GM19023 (cell line): ENCODE measurements around the gene NTM.

Source experiments
- ATAC-seq: cut with Tn5 transposase; IDR thresholded peaks from one replicate; pipeline ENCODE4 v1.9.1; 2021; ENCODE audit warnings: mild to moderate bottlenecking, moderate library complexity; ENCODE audit not compliant: unreplicated experiment

NTM gene

DNA sequence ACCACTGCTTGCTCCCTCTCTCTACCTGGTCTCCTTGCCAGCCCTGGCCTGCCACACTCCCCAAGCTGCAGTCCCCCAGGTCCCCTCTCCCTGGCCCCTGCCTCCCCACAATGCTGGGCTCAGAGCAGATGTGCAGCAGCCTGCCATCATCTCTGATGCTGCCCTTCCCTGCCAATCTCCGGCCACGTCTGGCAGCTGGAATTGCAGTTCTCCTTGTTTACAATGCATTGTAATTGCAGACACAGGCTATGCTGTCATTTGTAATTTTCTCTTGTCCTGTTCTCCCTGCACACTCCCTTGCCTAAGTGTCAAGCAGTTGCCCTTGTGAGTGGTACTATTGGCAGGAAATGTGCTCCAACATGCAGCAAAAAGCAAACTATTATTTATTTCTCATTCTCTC lies 222.3 kb downstream of the NTM start:
- ATAC-seq = no peak

DNA sequence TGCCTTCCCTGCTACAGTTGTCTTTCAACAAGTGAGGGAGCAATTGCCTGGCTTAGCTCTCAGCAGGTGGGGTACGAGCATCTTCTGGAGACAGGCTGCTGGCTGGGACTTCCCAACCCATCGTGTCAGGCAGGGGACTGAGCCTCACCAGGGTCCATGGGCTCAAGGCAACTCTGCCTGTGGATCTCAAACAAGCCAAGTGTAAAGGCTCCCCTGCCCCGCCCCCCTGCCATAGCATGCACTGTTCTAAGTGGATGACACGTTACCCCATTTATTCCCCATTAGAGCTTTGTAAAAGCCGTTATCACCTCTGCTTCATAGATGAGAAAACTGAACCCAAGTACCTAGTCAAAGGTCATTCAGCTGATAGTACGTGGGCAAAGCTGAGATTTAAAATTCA lies 222.9 kb downstream of the NTM start:
- ATAC-seq = no peak

DNA sequence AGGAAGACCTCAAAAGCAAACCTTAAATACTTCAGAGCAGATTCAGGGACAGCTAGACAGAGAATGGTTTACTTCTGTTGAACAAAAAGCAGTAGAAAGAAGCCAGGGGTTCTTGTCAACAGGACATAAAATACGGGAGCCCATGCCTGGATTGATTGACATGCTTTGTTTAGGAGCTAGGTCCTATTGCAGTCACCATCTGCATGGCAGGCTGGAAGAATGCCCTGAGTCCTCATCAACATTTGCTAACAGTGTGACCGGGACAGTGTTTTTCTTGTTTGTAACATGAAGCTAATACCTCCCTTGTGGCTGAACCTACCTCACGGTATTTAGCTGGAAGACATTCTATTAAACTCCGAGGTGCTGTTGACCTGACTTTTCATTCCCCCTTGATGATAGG lies 225.4 kb downstream of the NTM start:
- ATAC-seq = no peak

DNA sequence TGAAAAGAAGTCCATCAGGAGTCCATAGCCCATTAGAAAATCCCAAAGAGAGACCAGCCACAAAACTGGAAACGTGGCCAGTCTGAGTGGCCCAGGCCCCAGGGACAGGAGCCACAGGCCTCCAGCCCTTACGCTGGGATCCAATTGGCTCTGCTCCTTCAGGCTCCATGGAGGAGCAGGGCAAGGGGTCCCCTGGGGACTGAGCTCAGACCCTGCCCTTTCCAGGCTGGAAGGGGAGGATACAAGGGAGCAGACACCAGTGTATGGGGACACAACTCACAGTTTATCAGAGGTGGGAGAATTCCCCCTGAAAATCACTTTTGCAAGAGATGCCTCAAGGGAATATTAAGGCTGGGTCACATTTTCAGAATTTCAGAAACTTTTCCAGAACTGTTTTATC lies 227.5 kb downstream of the NTM start:
- ATAC-seq = no peak

DNA sequence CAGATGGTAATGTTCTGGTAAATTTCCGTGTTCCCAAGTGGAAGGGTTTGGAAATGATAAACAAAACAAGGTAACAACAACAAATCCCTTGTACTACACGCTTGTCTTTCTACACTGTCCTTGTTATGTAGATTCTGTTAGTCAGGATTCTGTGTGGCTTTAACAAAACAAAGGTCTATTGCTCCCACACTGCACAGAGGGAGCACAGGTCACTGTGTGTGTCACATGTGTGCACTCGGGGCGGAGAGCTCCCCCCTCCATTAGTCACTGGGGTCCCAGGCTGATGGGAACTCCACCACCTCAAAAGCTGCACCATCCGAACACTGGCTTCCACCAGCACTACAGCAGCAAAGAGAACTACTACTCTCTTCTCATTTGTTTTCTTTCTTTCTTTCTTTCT lies 227.9 kb downstream of the NTM start:
- ATAC-seq = no peak

DNA sequence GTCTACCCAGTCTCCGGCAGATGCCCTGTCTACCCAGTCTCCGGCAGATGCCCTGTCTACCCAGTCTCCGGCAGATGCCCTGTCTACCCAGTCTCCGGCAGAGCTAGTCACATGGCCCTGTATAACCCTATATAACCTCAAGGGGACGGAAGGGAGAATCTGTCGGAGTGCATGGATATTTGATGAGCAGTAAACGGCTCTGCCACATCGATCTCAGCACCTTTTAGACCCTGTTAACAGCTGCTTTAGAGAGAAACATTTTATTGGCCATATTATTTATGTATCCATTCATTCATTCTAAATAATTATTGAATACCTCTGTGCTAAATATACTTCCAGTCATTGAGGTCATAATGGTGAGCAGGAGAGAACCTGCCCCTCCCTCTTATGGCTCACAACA lies 228.9 kb downstream of the NTM start:
- ATAC-seq = no peak

DNA sequence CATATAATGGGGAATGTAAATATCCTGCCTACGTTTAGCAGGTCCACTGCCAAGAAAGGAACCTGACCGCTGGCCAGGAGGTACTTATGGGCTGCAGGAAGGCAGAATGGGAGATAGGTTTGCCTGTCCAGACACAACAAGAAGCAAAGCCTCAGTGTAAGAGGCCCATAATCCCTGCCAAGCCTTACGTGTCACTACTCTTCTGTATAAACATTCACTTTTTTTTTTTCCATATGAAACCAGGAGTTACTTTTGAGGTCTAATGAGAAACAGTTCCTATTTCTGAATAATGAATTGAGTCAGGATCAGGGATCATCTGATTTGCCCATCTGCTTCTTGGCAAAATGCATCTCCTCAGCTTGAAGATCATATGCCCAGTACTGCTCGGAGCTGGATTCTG lies 230.2 kb downstream of the NTM start:
- no peak for ATAC-seq

DNA sequence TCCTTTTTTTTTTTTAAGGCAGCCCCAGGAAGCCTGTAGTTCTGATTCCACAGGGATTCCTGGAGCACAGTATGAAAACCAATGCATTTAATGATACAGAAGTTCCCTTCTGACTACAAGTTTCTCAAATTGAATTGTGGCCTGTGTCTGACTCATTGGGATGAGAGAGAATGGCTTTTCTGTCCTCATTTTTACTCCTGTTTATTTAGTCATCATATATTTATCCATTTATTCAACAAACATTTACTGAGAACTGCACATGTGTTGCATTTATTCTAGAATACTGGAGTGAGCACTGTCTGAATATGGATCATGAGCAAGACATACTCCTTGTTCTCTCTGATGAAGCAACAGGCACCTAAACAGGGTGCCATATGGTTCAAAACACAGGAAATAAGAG lies 231.2 kb downstream of the NTM start:
- no peak for ATAC-seq

DNA sequence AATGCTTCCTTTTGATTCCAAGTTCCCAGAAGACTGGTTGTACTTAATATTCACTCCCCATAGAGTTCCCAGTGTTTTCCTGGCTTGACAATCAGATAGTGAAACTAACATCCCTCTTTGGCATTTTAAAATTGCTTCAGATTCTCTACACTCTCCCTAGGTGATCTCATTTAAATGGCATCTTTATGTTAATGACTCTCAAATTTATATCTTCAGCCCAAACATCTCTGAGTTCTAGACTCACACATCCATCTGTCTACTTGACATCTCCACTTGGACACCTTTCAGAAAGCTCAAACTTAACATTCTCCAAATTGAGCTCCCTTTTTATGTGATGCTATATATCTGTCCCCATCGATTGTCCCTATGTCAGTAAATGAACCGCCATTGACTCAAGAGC lies 232.0 kb downstream of the NTM start:
- no peak for ATAC-seq

DNA sequence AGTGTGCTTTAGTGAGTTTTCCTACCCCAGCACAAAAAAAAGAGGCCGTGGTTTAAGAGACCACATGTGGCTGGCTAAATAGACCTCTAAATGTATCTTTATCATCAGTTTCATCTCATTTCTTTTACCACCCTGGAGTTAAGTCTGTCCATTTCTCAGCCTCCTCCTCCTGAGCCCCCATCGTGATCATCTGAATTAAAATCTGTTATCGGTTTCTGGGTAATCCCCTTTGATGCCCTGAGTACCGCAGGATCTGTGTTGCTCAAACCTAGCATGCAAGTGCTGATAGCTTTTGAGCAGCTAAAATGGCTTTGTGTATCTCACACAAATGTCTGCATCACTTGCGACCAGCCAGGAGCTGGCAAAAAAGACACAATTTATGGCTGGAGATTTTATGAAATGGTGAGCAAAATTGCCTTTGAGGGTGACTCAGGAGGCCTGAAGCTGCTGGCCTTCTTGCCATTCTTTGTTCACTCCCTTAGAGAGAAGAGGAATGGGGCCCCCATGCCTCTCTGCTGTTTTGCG lies 236.5 kb downstream of the NTM start:
- ATAC-seq = no peak

DNA sequence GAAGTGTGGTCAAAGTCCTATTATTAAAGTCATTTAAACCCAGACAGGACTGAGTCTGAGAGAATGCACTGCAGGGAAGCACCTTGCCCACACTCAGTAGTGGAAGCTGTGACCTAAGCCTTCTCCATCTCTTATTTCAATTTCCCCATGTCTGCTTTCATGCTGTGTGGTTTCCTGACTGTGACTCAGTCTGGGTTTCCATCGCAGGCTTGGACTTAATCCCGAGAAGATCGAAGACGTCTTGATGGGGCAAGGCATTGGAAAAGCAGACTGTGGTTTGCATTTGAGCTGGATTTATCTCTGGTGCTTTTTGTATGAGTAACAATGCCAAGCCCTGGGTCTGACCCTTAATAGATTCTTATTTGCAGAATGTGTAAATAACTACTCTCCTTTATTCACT lies 238.9 kb downstream of the NTM start:
- no peak for ATAC-seq

DNA sequence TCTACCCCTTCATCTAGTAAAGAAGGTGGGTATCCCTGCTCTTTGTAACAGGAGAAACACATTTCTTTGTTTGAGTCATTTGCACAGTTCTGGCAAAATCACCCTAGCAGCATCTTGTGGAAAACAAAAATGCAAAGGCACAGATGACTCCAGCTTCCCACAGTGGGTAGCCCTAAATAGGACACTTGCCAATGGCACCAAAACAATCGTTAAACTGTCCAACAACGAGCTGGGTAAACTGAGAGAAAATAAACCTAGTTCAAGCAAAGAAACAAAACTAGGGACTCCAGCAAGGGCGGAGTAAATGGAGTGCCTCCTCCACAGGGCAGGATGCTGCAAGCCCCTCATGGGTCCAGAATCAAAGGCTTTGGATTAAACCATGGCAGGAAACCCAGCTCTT lies 239.5 kb downstream of the NTM start:
- ATAC-seq = no peak

DNA sequence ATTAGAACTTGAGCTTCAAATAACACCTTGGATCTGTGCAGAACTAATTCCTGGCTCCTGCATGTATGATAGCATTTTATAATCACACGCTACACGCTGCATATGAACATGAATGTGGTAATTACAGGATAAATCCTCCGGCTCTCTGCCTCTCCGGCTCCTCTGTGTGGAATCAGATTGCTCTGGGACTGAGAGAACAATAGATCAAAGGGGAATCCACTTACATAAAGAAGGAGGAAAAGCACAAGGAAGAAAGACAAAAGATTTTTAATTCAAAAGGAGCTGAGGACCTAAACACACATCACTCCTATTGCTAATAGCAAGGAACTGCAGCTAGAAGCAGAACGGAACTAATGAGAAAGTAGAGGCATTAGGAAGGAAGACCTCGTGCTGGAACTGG lies 240.9 kb downstream of the NTM start:
- no peak for ATAC-seq

DNA sequence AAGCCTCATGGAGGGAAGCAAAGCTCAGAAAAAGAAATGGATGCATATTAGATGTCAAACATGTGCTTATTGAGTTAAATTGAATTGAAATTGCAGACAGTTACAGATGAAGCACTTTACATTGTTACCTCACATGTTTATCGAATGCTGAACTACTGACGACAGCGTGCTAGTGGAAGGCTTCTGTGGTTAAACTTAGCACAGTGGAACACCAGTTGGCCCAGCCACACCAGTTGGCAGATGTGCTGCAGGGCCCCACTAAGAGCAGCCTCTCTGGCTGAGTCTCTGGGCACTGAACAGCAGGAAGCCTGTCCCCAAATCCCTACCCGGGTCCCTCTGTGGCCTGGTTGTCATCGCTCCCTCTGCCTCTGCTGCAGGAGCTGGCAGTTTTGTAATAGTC lies 242.1 kb downstream of the NTM start:
- no peak for ATAC-seq

DNA sequence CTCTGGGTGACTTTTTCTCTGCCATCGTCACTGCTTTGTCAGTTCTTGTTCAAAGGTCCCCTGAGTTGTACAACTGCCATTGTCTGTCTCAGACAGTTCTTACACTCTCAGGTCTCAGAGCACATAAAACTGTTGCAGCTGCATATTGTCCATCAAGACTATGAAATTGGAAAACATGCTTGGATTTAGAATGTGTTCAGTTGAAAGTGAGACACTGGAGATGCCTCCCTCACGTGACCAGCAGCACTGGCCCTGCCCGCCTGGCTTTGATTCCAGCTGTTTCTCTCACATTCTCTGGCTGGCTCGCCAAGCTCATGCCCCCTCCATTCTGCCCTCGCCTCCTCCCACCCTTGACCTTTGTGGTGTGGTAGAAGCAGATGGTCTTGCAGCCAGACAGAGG lies 244.2 kb downstream of the NTM start:
- ATAC-seq = no peak

DNA sequence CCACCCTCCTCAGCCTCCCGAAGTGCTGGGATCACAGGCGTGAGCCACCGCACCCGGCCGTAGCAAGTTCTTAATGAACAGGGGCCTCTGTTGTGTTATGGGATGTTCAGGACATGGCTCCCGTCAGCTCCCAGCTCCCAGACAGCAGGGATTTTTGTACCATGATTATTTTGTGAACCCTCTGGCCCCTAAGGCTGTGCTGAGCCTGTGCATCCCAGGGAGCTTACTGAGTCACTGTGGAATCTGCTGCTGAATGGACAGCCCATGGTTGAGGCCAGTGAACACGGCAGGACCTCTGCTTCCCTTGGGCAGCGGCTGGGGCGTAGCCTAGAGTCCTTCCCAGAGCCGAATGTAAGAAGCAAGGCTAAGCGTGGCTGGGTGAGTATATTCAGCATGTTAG lies 245.2 kb downstream of the NTM start:
- no peak for ATAC-seq

DNA sequence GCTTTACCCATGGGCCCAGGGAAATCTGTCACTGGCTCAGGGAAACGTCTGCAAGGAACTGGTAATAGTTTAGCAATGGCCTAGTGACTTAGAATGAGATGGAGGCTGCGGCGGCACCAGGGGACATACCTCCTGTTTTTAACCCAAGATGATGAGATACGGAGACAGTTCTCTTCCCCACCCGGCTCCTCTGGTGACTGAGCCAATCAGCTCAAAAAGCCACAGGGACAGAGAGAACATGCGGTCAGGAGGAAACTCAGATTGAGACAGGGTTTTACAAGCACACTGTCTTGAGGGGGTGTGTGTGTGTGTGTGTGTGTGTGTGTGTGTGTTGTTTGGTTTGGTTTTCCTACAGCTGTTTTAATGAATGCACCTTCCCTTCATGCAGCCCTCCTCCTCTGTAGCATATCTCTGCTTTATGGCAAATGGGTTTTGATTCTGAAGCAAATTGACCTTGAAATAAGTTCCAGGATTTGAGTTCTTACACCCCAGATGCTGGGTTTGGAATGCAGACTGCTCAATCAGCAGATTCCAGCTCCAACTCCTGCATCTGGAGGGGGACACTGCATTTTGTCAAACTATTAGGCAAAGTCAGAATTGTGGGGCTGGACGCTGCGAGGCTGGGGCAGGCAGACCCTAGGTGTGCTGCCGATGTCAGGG lies 246.2 kb downstream of the NTM start:
- no peak for ATAC-seq

DNA sequence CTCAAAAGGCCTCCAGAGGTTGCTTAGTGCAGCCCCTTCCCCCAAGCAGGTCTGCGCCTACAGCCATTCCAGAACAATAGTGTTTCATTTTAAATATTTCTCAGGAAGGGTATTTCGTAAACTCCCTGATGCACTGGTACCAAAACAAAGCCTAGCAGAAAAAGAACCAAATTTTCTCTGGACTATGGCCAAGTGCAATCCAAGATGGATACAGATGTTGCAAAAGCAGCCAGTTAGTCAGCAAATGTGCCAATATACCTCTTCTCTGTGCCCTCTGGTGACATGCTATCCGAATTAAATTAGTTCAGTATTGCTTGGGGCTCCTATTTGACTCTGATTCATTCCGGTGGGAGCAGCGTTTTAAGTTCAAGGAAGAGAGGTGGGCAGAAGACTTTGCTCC lies 247.8 kb downstream of the NTM start:
- ATAC-seq = no peak

DNA sequence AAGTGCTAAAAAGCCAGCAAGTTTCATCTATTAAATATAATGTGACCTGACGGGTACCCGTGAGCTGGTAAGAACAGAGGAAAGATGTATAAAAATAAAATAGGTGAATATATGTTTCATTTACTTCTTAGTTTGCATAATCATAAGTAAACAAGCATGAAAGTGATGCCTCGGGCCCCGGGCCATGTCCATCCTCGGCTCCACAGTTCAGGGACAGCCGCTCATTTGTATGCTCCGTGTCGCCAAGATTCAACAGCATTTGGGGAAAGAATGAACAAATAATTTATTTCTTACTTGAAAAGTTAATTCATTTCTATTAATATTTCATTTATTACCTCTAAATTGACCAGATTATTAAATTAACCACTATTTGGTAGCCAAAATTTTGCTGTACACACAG lies 251.8 kb downstream of the NTM start:
- ATAC-seq = no peak

DNA sequence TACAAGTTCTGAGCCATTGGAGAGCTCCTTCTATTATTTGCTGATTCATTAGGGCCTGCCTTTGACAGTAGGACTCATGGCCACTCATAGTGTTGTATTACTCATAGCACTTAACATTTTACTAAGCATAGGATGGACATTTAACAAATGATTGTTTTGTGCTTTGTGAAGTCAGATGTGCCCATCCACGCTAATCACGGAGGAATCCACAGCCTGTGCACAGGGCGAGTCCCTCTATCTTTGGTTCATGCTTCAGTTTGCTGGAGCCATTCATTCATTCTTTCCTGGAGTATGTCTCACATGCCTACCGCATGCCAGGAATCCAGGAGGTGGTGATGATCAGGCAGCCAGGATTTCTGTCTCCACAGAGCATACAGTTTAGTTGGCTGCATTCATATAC lies 254.1 kb downstream of the NTM start:
- ATAC-seq = no peak

DNA sequence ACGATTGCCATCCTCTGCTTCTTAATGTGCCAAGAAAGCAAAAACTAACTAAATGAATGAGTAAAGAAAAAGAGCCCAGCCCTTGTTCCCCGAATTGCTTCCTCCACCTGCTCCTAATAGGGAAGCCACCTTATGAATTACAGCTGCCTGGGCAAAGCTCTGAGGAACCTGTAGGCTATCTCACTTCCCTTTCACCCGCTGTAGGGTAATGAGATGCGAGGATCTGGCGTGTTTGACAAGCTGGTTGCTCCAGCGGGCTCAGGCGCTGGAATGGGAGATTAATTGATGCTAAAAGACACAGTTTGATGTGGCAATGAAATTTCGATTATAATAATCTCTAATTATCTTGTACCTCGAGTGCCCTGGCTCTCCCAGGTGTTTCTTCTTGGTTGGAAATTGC lies 256.4 kb downstream of the NTM start:
- ATAC-seq = no peak

DNA sequence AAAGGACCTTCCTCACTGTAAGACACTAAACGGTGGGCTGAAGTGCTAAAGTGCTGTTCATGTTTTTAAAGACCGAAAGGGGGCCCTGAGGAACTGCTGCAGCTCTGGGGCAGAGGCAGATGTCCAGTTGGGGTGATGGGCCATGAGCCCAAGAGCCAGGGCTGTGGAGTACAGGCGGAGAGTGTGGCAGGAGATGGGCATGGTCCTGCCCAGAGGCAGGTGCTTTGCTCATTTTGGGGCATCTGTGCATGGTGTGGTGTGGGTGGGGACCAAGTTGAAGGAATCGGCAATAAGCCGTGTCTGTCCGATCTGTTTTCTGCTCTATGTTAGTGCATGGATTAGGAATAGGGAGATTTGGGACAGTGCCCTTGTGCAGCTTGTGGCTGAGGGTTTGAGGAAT lies 258.3 kb downstream of the NTM start:
- no peak for ATAC-seq

DNA sequence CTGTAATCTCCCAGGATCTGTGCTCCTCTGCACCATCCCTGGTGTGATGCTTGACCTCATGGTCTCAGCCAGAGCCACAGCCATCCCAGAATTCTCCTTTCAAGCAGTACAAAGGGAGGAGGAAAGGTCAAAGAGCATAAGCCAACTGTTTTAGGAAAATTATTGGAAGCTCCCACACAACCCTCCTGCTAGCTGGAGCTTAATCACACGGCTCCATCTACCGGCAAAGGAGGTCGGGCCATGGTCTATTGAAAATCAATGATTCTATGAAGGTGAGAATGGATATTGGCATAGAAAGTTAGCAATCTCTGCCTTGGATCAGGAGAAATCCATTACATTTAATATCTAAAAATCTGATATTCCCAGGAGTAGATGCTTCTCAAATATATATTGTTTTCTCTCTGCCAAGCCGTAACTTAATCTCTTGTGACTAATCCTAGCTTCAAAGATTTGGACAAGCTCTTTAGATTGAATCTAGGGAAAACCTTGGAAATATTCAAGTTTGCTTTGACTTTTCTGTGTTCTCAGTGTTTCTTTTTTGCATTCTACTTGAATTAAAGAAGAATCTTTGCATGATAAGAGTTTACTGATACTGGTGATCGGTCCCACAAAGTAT lies 259.6 kb downstream of the NTM start:
- ATAC-seq = no peak
